HG03025 (cell line): Measurements from ENCODE around the gene SLC39A11.

Experiments used
- ATAC-seq: cut with Tn5 transposase; IDR thresholded peaks from one replicate; pipeline ENCODE4 v1.9.1; 2021; ENCODE audit warnings: mild to moderate bottlenecking, moderate library complexity; ENCODE audit not compliant: unreplicated experiment, low FRiP score

SLC39A11 gene

DNA sequence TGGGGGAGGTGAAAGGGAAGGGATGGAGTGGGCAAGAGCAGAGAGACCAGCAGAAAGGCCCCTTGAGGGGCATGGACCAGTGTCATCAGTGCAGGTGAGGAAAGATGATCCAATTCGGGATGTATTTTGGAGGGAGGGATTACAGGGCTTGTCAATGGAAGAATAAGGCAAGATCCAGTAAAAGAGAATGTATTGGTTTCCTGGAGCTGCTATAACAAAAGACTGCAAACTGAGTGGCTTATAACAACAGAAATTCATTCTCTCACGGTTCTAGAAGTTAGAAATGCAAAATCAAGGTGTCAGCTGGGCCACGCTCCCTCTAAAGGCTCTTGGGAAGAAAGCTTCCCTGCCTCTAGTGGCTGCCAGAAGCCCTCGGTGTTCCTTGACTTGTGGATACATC, 41.7 kb downstream of the SLC39A11 start:
- ATAC-seq, result no peak

DNA sequence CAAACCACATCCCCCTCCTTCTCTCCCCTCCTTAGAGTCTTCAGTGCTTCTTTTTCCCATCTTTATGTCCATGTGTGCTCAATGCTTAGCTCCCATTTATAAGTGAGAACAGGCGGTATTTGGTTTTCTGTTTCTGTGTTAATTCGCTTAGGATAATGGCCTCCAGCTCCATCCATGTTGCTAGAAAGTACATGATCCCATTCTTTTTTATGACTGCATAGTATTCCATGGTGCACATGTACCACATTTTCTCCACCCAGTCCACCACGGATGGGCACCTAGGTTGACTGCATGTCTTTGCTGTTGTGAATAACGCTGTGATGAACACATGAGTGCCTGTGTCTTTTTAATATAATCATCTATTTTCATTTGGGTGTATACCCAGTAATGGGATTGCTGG, 44.3 kb downstream of the SLC39A11 start:
- ATAC-seq, result no peak

DNA sequence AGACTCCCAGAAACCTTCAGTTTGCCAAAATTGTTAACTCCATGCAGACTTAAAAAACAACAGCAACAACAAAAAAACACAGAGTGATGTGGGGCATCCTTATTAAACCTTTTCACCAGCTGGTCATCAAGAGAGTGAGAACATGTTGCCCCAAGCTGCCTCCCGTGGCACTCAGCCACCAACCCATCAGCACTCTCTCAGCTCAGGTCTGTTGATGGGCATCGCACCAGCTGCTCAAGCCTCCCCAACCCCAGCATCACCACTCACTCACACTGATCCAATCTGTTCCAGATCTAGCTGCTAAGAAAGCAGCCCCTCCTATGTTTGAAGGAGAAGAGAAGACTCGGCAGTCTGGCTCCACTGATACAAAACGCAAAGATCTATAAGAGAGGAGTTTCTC, 46.8 kb downstream of the SLC39A11 start:
- no peak for ATAC-seq

DNA sequence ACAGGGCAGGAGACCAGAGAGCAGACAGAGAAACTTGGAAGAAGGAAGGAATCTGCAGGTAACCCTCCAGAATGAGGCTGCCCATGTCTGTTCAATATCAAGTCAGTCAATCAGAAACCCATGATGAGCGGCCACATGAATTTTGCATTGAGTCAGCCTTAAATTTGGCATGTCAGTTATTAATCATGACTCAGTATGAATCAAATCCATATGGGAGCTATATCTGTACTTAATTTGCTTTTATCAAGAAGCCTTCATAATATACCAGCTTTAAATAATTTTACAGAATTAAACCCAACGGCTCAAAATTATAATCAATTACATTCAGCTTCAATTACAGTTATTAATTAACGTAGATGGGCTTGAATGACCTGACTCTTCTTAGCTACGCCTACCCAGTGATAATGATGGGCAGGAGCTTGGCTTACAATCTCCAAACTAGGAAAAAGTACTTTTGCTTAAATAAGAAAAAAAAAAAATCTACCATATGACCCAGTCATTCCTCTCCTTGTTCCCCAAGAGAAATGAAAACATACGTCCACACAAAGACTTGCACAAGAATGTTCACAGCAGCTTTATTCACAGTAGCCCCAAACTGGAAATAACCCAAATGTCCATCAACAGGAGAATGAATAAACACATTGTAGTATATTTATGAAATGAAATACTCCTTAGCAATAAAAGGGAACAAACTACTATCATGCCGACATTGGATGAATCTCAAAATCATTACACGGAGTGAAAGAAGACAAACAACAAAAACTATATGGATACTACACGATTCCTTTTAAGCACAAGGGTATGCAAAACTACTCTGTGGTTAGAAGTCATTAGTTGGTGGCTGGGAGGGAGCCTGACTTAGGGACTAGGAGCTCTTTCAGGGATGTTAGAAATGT, 48.6 kb downstream of the SLC39A11 start:
- no peak for ATAC-seq

DNA sequence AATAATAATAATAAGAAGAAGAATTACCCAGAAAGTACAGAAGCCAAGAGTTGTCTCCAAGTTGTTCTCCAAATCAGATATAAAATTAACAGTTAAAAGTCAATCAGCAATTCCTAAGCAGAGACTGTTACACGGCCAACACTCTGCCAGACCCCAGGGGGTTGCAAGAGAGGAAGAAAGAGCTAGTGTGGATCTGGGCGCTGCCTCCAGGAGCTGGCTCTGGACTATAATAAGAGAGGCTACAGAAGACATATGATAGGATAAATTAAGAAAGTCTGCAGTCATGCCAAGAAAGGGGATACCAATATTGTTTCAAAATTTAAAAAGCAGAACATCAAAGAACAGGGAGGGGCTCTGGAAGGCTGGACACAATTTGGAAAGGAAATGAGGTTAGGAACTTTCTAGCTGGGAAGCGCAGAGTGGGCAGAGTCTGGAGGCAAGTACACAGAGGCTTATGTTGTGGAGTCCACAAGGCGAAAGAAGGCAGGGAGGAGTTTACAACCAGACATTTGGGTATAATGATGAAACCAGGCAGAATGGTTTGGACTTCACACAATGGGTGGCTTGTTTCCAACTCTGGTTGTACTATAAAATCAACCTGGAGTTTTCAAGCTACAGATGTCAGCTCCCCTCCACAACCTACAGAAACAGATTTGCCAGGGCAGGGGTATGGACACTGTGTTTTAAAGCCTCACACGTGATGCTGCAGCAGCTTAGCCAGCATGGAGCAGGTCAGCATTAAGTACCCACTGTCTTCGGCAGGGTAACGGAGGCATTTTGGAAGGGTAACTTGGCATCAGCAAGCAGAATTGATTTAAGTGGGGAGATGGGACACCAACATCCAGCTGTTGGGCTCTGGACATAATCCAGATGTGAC, 49.4 kb downstream of the SLC39A11 start:
- no peak for ATAC-seq

DNA sequence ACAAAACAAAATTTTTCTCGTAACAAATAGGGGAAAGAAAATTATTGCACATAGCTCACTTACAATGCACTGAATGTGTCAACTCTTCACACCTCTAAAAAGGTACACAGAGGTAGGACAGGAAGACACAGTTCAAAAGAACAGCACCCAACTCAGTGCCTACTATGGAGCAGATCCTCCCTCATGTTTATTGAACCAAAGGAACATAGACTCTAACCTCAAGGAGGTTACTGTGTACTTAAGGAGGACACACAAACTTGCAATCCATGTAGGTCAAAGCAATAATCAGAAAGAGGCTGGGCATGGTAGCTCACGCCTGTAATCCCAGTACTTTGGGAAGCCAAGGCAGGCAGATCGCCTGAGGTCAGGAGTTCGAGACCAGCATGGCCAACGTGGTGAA, 50.3 kb downstream of the SLC39A11 start:
- ATAC-seq, result no peak

DNA sequence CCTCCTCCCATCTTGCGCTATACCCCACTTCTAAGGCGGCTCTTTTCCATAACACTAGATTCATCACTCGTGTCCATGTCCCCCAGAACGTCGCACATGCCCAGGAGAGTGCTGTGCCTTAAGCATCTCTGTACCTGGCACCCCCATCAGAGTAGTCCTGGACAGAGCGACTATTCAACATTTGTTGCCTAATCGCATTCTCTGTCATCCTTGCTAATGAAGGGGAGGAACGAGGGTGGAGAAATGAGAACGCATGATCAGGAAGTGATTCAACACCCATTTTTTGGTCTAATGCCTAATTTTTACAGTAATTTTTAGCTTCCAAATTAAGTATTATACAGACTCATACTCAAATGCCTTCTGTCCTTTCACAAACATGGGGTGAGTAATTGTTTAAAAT, 53.2 kb downstream of the SLC39A11 start:
- no peak for ATAC-seq

DNA sequence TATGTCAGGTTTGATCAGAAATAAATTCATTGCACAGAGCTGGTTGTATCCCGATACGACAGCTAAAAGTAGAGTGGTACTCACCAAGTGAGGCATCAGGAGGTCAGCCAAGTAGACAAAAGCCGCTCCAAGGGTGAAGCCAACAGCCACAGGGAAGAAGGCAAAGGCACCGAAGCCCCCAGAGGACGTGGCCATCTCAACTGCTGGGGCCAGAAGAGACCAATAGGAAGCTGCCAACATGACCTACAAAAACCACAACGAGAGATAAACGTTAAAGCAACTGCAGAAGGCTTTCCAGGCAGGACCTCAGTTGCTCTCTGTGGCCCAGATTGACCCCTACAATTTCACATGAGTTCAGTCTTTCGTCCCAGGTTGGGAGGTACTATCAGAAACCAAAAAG, 61.0 kb downstream of the SLC39A11 start:
- no peak for ATAC-seq

DNA sequence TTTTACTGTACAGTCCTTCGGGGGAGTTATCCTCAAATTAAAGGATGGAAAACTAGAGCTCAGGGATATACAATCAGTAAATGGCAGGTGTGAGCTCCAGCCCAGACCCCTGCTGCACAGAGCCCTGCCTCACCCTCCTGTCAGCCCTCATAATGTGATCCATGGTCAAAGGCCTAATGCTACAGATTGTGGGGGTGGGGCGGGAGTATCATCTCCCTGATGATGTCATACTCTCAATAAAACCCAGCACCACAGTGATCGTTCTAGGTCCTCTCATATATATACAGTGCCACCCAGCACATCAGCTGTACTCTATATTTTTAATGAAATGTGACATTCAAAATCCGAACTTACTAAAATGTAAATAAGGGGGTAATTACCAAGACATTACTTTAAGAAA, 61.5 kb downstream of the SLC39A11 start:
- ATAC-seq, result no peak

DNA sequence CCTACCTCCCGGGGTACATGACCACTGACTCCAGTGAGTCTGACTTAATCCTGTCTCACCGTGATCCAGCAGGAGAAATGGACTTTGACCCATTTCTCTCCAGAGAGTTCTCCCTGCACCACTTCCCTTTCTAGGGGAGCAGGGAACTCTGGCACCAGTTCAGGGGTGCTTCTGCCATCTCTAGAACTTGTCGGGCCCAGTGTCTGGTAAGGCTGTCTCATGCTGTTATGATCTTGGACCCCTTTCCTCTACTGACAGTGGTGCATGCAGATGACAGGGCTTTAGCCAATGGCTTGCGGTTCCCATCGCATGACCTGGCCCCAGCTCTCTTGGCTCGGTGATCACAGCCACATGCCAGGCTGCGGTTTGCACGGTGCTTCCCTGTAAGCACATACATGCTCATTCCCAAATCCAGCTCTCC, 62.0 kb downstream of the SLC39A11 start:
- ATAC-seq, result no peak

DNA sequence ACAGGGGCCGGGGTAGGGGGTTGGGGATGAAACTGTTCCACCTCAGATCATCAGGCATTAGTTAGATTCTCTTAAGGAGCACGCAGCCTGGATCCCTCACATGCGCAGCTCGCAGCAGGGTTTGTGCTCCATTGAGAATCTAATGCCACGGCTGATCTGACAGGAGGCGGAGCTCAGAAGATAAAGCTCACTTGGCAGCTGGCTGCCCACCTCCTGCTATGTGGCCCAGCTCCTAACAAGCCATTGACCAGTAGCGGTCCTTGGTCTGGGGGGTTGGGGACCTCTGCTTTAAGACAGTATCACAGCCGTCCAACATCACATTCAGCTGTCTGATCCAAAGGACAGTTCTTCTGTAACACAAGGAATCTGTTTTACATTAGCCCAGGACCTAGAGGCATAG, 62.5 kb downstream of the SLC39A11 start:
- ATAC-seq, result no peak

DNA sequence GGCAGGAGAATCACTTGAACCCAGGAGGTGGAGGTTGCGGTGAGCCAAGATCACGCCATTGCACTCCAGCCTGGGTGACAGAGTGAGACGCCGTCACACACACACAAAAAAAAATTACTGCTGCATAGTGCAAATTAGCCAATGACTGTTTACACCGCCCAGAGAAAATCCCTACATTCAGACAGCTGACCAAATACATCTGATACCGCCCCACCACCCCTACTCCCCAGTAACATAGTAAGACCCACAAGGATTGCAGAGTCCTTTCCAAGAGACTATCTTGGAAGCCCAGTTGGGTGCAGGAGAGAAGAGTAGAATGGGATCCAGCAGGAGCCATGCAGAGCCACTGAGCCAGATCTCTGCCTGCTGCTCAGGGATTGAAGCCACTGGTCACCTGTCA, 63.5 kb downstream of the SLC39A11 start:
- no peak for ATAC-seq

DNA sequence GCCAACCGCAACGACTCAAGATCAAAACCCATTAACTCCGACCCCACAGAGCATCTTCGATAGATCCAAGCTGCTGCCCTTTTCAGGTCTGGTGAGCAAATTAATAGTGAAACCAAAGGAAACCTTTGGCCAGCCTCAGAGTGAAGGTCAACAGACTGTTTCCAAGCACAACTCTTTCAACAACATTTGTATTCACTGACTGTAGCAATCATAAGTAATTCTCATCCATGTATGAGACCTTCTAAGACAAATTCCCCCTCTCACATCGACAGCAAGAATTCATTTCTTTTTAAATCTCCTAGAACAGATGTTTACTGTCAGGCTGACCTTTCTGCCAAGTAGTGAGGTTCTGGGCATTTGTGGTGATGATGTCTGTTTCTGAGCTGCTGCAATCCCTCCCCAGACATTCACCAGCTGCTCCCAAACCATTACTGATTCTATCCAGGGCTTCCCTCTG, 64.2 kb downstream of the SLC39A11 start:
- no peak for ATAC-seq

DNA sequence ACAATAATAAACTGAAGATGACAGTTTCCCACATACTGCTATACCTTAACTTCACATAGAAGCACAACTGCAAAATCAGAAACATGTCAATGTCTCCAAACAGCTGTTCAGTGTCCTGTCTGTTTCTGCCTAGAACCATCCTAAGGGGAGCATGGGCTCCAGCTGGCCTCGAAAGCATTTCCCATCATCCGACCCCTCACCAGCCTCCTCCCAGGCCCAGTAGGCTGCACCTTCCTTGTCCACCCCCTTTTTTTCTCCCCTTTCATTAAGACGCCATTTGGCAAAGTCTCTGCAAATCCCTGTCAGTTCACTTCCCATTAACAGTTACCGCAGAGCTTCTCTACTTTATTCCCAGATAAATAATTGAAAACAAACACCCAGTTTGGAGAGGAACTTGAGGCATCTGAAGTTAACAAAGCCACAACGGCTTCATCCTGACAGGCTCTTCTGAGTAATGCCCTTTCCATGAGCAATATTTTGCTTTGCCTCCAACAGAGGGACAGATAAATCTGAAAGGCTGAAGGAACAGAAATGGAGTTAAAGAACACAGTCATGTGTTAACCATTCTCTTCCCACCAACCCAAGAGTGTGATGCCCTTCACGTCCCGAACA, 65.3 kb downstream of the SLC39A11 start:
- no peak for ATAC-seq

DNA sequence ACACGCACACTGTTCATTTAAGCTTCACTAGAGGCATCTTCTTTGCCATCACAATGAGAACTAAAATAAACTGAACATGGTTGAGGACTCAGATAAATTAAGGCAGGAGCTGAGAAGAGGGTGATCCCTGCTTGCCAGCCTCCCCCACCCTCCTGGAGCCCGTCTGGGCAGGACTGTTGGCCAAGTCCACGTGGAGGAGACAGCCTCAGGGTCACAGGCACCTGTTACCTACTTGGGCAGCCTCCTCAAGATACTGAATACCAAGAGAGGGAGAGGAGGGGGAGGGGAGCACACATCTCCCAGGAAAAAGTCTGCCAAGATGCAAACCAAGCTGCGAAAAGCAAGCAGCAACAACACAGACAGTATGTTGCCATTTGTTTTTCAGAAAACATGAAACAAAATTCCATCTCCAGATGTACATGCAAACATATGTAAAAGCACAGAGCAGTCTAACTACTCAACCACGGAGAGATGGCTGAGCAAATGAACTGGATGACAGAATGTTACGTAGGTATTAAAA, 67.4 kb downstream of the SLC39A11 start:
- no peak for ATAC-seq

DNA sequence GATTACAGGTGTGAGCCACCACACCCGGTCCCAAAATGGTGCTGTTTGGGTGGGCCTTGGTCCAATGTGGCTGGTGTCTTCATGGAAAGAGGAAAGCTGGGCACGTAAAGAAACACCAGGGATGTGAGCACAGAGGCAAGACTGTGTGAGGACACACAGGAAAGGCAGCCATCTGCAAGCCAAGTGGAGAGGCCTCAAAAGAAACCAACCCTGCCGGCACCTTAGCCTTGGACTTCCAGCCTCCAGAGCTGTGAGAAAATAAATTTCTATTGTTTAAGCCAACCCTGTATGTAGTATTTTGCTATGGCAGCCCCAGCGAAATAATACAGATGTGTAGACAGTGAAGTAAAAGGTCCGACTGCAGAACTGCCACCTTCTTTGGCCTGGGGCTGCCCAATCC, 68.7 kb downstream of the SLC39A11 start:
- no peak for ATAC-seq

DNA sequence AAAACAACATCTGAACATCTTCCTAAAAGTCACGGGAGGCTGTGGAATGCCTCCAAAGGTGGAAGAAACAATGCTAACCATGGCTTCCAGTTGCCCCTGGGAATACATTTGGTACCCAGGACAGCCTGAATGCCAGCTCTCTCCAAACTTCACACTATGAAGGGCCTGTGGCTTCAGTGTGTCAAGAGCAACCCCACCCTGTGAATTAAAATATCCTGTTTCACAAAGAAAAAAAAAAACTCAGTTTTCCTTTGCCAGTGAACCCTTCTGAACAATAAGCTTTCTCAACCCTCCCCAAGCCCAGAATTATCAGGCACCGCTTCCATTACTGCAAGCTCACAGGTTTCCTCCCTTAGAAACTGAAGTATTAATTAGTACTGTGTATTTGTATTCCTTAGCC, 69.8 kb downstream of the SLC39A11 start:
- no peak for ATAC-seq

DNA sequence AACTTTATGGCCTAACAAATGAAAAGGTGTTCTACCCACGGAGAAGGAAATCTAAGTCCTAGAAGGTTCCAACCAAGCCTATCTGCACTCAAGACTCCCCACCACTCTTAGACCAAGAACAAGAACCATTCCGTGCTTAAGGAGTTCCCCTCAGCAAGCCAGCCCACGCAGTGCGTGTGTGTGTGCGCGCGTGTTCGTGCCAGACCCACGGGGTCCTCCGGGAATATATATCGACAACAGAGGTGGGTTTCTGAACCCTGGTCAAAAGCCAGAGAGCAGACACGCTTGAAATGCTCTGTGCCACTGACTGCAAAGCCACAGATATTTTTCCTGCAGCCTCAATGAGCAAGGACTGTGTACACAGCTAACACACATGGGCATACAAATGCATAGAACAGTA, 70.7 kb downstream of the SLC39A11 start:
- no peak for ATAC-seq

DNA sequence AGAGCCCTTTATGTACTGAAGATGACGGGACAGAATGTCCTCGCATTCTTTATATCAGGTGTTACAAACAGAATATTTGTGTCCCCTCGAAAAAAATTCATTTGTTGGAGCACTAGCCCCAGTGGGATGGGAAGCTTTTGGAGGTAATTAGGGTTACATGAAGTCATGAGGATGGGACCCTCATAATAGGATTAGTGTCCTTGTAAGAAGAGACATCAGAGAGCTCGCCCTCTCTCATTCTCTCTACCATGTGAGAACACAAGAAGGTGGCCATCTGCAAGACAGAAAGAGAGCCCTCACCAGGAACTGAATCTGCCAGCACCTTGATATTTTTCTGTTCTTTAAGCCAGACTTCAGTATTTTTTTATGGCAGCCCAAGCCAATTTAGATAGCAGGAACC, 72.4 kb downstream of the SLC39A11 start:
- ATAC-seq, result no peak

DNA sequence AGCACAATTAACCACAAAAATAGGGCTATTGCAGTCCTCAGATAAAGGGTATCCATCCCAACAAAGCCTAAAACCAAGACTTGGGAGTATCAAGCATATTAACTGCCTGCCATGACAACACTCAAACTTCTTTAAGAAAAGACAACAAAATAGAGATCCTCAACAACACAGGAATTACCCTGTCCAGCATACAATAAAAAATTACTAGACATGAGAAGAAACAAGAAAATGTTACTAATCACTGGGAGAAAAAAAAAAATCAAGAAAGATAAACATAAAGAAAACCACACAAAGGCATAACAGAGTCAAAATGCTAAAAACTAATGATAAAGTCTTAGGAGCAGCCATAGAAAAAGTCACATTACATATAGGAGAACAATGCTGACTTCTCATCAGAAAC, 73.9 kb downstream of the SLC39A11 start:
- no peak for ATAC-seq

DNA sequence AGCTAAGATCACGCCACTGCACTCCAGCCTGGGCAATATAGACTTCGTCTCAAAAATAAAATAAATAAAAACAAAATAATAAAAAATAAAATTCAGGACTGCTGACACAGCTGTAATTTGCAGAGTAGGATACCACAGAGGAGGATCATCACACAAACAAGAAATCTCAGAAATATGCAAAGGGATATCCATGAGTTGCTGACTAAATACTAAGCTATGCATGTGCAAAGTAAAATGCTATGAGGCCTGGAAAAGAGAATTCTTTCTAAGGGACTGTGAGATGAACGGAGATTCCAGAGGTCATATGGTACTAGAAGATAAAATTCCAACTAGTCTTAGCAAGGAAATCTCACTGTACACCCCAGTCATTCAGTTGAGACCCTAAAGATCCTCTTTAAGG, 74.8 kb downstream of the SLC39A11 start:
- ATAC-seq, result no peak
